GM18519 (cell line): ENCODE data around the gene SLC17A8.

ENCODE experiments used
- ATAC-seq: cut with Tn5 transposase; IDR thresholded peaks from one replicate; pipeline ENCODE4 v1.9.1; 2021; ENCODE audit warnings: mild to moderate bottlenecking, moderate library complexity; ENCODE audit not compliant: unreplicated experiment, low FRiP score

The SLC17A8 gene

GRCh38 chr12:100464529-100464928 is 107.7 kb downstream of the SLC17A8 start:
- ATAC-seq: no peak

- ATAC-seq: no peak
Measured at GRCh38 chr12:100468126-100468525, 111.3 kb downstream of the SLC17A8 start.
